ENCODE data around the gene MOB3B. TPM values are rescaled to one million over a fixed set of nuclear protein-coding genes. Genes with fewer than 3 reads are reported as not detected.

The MOB3B gene
- total RNA-seq, 1 donor from 2014 or later: 17.8 TPM

- H3K4me3 ChIP-seq: no peak overlapping the region
- DNase-seq (no peak), ATAC-seq (no peak)
- no peaks in the 10 kb centered on the region for H3K9me3 ChIP-seq
- no peak overlapping the region for H3K27ac ChIP-seq
- intact Hi-C loops (cut with DNase I): no loop called here
- H3K36me3 ChIP-seq: peaks cover 29% of the 10 kb centered on the region
- H3K4me1 ChIP-seq: no peaks in the 10 kb centered on the region
- no peak for TF ChIP-seq CTCF (IDR thresholded peaks at IDR 0.05)
- no peaks in the 10 kb centered on the region for H3K27me3 ChIP-seq
Measured at GRCh38 chr9:27549196-27549755, 19.7 kb upstream of the MOB3B start.

GRCh38 chr9:27548055-27548741 lies 18.6 kb upstream of the MOB3B start:
- Histone ChIP-seq H3K4me3 (no peak overlapping the region), H3K36me3 (peaks cover 24% of the 10 kb centered on the region), H3K27ac (no peak overlapping the region), H3K4me1 (no peaks in the 10 kb centered on the region), H3K27me3 (no peaks in the 10 kb centered on the region), H3K9me3 (no peaks in the 10 kb centered on the region)
- DNase-seq (no peak), ATAC-seq (peak; percentile 81)
- TF ChIP-seq CTCF (IDR thresholded peaks at IDR 0.05): peak; percentile 52
- intact Hi-C loops (cut with DNase I): no loop called here

- intact Hi-C loops (cut with DNase I): no loop called here
Measured at GRCh38 chr9:27545471-27545870, 15.9 kb upstream of the MOB3B start.

GRCh38 chr9:27542508-27542907 lies 12.9 kb upstream of the MOB3B start:
- ATAC-seq (no peak), DNase-seq (no peak)
- Histone ChIP-seq H3K4me1 (peaks cover 21% of the 10 kb centered on the region), H3K27me3 (no peaks in the 10 kb centered on the region), H3K9me3 (no peaks in the 10 kb centered on the region), H3K27ac (no peak overlapping the region), H3K4me3 (no peak overlapping the region), H3K36me3 (peaks cover 8% of the 10 kb centered on the region)
- TF ChIP-seq CTCF (IDR thresholded peaks at IDR 0.05): no peak
- intact Hi-C loops (cut with DNase I): no loop called here

More at GRCh38 chr9:27545471-27545870, 15.9 kb upstream of the MOB3B start:
- Histone ChIP-seq H3K27me3 (no peaks in the 10 kb centered on the region), H3K4me3 (no peak overlapping the region), H3K27ac (no peak overlapping the region), H3K9me3 (no peaks in the 10 kb centered on the region), H3K36me3 (peaks cover 11% of the 10 kb centered on the region), H3K4me1 (peaks cover 5% of the 10 kb centered on the region)
- ATAC-seq (peak; percentile 29), DNase-seq (no peak)
- no peak for TF ChIP-seq CTCF (IDR thresholded peaks at IDR 0.05)

GRCh38 chr9:27541740-27542139 lies 12.1 kb upstream of the MOB3B start:
- ATAC-seq (no peak), DNase-seq (no peak)
- H3K27me3 ChIP-seq: no peaks in the 10 kb centered on the region
- H3K4me3 ChIP-seq: no peak overlapping the region
- H3K4me1 ChIP-seq: peaks cover 21% of the 10 kb centered on the region
- intact Hi-C loops (cut with DNase I): no loop called here
- no peaks in the 10 kb centered on the region for H3K9me3 ChIP-seq
- no peak overlapping the region for H3K27ac ChIP-seq
- TF ChIP-seq CTCF (IDR thresholded peaks at IDR 0.05): no peak
- peaks cover 8% of the 10 kb centered on the region for H3K36me3 ChIP-seq

Measured in upper lobe of right lung (tissue), 1 donor.